H4 (cell line): ENCODE measurements around the gene CDC42EP3. TPM values are rescaled to one million over a fixed set of nuclear protein-coding genes. Genes with fewer than 3 reads are reported as not detected.

ENCODE experiments used
- DNase-seq: peaks from one replicate; pipeline ENCODE4 v3.0.0-alpha.2; 2015; ENCODE audit warnings: low spot score
- total RNA-seq: library from RNA; depleted of rRNA; stranded (reverse); fragments of >200 nt; shearing (Covaris generic); gene quantifications from 2 replicates; pipeline ENCODE4 v1.2.3, GENCODE V29; 2014

CDC42EP3 gene
- total RNA-seq, 1 experiment from 2014 or later, result 8.5 TPM

GRCh38 chr2:37619230-37619958 is 52.0 kb downstream of the CDC42EP3 start:
- DNase-seq, result no peak

- no peak for DNase-seq
Measured at GRCh38 chr2:37618326-37618725, 53.1 kb downstream of the CDC42EP3 start.

DNA sequence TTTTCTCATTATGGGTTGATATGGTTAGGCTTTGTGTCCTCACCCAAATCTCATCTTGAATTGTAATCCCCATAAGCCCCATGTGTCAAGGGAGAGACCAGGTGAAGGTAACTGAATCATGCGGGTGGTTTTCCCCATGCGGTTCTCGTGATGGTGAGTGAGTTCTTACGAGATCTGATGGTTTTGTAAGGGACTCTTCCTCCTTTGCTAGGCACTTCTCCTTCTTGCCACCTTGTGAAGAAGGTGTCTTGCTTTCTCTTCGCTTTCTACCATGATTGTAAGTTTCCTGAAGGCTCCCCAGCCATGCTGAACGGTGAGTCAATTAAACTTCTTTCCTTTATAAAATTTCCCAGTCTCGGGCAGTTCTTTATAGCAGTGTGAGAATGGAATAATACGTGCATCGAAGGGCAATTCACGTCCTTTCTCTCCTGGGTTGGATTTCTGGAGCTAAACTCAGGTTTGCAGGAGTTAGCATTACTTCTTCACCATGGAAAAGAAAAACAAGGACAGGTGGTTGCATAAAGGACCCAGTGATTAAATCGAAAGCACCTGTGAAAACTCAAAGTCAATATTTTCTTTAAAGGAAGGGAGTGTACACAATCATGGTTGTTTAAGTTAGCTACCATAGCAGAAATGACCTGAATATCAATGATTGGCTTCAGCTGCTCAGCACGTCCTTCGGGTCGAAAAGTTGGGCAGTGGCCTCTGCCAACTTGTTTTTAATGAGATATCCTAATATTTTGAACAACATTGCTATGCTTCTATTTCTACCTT is 54.1 kb downstream of the CDC42EP3 start:
- no peak for DNase-seq

- DNase-seq, result no peak
Measured at GRCh38 chr2:37616677-37617005, 54.8 kb downstream of the CDC42EP3 start.

DNA sequence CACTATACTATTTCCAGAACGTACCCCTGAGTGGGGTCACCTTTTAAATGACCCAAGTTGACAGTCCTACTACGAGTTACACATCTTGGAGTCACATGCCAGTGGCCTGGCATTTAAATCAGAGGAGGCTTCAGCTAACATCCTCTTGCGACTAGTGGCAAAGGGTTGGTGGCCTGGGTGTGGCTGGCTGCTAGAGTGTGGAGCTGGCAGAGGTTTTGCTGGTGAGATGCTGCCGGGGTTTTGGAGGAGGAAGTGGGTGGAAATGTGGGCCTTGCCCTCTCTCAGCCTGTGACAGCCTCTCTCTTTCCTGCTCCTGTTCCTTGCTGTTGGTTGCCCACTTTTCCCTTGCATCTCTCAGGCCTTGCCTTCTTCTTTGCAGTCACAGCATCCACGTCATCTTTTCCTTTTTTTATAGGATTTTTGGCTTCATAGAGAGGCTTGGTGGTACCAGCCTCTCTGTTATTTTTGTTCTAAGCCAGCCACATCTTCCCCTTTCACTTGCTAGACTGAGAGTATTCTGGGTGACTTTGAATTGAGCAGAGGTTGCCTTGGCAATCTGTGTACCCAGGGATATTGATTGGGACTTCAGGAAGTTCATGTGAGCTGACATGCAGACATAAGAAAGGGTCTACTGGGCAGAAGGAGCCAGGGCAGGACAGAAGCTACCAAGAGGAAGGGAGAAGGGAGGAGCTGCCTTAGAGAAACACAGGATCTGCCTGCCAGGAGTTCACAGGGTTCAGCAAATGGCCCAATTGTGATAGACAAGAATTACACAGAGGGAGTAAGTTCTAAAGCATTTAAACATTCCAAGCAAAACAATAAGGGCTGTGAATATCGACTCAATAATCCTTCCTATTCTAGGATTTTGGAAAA is 55.4 kb downstream of the CDC42EP3 start:
- DNase-seq, result no peak

- DNase-seq, result no peak
Measured at GRCh38 chr2:37614061-37614738, 57.2 kb downstream of the CDC42EP3 start.

DNA sequence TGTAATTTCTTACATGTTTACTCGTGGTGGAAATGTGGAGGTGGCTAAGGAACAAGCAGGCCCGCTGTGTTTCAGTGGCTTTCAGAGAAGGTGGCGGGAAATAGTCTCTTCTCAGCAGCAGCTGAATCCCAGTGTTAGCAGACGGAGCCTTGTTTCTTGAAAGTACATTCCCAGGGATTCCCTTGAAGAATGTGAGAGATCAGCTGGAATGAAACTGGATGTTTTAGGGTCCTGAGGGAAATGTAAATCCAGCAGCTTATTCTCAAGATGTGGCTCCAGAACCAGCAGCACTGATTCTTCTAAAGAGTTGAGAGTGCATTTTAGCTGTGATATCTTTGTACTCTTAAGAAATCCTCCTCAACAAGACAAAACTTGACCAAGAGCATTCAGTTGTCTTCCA is 59.1 kb downstream of the CDC42EP3 start:
- no peak for DNase-seq

DNA sequence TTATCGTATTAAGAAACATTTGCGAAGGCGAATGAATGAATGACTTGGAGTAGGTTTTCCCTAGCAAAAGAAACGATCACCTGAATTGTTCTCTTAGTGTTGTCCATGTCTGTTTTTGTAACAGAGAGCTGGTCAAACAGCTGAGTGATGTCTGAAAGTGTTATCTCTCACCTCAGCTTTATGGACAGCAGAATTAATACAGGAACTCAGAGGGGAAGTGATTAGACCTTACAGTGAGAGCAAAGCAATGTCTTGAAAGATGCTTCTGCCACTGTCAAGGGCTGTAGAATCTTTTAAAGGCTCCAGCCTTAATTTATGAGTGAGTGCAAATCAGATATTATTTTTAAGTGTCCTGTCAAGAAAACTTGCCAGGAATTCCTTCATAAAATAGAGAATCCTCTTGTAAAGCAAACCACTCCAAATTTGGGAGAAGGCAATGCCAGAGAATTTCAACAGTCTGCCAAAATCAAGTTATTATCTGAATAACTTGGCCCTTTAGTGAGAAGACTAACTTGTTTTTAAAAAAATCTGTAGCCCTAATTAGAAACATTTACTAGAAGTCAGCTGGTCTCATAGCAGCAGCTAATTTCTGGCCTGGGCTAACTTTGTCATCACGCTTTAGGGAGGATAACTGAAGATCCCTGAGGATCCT is 60.7 kb downstream of the CDC42EP3 start:
- no peak for DNase-seq

DNA sequence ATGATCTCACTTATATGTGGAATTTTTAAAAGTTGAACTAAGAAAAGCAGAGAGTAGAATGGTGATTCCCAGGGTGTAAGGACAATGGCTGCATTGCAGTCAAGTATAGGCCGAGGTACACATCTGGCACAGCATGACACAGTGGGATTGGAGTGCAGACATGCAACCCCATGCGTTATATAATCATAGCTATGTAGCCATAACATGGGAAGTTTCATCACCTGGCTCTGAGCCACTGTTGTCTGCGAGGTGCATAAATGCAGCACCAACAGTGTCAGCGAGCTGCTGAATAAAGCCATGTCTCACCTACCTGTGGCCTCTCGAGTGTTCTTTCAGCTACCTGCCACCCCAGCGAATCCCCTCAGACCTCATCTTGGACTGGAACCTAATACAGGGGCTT is 61.7 kb downstream of the CDC42EP3 start:
- no peak for DNase-seq

DNA sequence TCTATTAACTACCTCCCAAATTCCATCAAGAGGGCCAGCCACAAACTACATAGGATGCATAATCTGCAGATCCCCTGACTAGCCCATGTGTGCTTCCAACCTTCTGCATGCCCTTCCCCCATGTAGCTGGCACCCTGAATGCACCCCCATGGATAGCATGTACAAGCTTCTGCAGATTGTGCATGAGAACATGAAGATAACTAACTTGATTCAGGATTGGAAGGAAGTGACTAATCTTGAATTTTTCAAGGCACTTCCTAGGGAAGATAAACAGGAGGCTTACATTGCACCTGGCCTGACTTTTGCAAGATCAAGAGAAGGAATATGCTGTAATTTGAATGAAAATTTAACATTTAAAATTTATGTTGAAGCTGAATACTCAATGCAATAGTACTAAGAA is 66.7 kb downstream of the CDC42EP3 start:
- DNase-seq, result no peak

DNA sequence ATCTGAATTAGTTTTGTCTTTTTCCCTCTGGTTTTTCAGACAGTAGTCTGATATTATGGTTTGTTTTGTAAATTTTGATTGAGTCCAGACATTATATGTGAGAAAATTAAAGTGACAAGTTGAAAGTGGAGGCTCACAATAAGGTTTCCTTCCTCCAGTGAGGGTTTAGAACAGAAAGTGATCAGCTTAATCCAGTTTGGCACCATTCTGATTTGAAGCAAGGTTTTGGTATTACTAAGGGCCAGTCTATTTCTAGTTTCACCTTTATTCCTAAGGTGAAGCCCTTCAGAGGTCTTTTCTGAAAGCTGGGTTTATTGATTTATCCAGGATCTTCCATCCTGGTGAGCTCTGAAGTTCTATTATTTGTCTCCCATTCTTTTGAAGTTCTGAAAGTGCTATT is 68.7 kb downstream of the CDC42EP3 start:
- no peak for DNase-seq

DNA sequence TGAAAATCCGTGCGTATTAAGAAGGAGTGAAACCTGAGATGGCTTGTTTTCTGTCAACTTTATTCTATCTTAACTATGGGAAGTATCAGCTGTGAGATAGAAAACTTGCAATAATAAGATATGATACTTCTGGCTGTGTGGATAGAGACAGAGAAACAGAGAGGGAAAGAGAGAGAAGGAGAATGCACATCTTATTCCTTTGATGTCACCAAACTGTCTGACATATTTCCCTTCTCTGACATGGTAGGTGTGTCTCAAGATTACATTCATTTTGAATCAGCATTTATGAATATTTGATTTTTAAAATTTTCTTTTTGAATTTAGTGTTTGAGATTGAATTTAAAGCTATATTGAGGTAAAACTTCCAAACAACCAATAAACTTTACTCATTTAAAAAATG is 69.4 kb downstream of the CDC42EP3 start:
- DNase-seq, result no peak

GRCh38 chr2:37601569-37601968 is 69.9 kb downstream of the CDC42EP3 start:
- no peak for DNase-seq

- no peak for DNase-seq
Measured at GRCh38 chr2:37600735-37601134, 70.7 kb downstream of the CDC42EP3 start.

DNA sequence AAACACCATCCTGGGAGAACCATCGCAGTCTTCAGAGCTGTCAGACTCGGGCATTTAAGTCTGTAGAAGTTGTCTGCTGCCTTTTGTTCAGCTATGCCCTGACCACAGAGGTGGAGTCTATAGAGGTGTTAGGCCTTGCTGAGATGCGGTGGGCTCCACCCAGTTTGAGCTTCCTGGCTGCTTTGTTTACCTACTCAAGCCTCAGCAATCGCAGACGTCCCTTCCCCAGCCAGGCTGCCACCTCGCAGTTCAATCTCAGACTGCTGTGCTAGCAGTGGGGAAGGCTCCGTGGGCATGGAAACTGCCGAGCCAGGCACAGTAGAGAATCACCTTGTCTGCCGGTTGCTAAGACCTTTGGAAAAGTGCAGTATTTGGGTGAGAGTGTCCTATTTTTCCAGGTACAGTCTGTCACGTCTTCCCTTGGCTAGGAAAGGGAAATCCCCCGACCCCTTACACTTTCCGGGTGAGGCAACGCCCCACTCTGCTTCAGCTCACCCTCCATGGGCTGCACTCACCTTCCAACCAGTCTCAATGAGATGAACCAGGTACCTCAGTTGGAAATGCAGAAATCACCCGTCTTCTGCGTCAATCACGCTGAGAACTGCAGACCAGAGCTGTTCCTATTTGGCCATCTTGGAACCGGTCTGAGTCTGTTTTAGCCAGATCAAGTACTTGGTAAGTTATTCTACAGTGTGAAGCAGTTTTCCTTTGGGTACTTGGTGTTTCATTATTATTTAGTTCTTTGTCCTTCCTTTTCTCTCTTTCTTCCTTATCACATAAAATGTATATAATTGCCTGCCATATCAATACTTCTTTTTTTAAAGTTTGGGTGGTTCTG is 71.5 kb downstream of the CDC42EP3 start:
- DNase-seq, result no peak

- DNase-seq, result no peak
Measured at GRCh38 chr2:37593694-37594093, 77.7 kb downstream of the CDC42EP3 start.

DNA sequence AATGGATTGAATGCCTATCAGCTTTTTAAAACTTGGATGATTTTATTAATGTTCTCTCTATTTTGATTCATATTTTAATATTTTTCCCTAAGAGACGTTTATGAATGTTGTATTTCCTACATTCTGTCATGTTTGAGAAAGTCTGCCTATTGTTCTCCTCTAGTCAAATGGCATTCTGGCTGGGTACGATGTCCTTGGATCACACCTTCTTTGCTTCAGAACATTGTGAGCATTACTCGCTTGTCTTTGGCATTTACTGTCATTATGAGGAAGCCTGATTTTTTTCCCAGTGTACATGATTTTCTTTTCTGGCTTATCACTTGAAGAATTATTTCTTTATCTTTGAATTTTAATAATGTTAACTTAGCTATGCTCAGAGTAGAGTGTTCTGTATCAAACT is 78.4 kb downstream of the CDC42EP3 start:
- DNase-seq, result no peak
